ENCODE data around the gene NHERF2.

Gene NHERF2

DNA sequence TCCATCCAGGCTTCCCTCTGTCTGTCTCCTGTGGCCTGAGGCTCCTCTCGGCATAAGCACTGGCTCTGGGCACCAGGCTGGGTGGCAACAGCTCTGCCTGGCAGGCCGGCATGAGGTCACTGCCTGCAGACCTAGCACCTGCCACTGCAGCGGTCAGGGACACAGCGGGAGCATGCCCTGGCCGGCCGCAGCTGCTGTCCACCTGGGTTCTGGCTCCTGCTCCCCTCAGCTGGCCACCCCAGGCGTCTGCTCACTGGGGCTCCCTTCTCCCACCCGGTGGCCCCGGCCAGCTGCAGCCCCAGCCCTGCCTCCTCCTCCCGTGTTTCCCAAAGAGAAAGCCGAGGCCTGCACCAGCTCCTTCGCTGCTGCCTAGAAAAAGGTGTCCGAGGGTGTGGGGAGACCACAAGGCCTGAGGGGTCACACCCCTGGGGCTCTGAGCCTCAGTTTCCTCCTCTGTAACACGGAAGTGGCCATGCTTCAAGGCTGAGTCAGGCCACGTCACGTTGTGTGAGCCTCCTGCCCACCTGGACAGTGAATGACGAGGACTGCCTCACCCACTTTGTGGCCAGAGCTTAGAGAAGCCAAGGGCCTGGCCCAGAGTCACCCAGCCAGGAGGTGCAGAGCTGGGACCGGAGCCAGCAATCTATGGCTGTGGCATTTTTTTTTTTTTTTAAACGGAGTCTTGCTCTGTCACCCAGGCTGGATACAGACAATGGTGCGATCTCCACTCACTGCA is 14.3 kb downstream of the NHERF2 start:
- no peak for DNase-seq (ENCODE audit: low read depth)

DNA sequence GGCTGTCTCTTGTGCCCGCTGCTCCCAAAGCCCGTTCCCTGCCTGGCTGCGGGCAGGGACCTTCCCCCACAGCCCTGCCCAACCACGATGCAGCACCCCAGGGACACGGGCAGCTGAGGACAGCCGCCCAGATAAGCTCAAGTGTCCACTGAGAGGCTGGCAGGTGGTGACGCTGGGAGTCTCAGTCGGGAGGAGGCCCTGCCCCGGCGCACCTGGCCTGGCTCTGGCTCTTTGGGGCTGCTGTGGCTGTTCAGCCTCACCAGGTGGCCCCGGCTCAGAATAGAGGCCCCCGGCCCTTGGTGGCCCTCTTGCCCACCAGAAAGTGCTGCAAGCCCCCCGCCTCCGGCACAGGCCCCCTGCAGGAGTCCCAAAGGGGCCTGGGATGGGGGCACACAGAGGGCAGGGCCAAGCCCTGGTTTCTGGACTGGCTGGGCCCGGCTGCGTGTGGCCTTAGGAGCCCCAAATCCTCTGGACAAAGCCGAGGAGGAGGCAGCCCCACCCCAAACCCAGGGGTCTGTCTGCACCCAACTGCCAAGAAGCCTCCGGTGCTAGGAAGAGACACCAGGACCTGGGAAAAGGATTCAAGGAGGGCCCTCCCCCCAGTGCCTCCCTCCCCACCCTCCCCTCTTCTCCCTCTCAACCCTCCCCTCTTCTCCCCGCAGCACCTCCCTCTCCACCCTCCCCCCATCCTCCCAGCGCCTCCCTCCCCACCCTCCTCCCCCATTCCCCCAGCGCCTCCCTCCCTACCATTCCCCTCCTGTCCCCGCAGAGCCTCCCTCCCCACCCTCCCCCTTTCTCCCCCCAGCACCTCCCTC is 15.7 kb downstream of the NHERF2 start:
- DNase-seq (ENCODE audit: low read depth): no peak

DNA sequence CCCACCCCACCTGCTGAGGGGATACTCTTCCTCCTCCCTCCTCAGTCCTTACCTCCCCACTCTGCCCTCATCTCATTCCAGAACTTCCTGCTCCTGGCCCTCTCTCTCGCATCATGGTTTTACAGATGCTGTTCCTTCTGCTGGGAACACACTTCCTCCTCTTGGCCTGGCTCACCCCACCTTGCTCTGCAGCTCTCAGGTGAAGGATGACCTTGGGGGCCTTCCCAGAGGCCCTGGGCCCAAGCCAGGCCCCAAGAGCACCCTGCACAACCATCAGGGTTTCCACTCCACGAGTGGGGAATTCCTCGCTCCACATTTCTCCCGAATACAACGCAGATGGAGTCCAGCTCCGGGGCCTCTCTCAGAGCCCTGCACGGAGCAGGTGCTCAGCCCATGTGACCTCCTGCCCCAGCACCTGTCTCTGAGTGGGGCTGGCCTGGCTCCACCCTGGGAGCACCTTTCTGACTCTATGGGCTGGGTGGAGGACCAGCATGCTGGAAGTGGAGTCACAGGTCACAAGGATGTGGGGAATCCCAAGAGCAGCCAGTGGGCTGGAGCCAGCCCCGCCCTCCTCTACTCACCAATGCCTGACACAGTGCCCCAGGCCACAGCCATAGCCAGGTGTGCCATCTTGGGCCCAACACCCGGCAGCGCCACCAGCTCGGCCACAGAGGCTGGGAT is 16.4 kb downstream of the NHERF2 start:
- no peak for DNase-seq (ENCODE audit: low read depth)

DNA sequence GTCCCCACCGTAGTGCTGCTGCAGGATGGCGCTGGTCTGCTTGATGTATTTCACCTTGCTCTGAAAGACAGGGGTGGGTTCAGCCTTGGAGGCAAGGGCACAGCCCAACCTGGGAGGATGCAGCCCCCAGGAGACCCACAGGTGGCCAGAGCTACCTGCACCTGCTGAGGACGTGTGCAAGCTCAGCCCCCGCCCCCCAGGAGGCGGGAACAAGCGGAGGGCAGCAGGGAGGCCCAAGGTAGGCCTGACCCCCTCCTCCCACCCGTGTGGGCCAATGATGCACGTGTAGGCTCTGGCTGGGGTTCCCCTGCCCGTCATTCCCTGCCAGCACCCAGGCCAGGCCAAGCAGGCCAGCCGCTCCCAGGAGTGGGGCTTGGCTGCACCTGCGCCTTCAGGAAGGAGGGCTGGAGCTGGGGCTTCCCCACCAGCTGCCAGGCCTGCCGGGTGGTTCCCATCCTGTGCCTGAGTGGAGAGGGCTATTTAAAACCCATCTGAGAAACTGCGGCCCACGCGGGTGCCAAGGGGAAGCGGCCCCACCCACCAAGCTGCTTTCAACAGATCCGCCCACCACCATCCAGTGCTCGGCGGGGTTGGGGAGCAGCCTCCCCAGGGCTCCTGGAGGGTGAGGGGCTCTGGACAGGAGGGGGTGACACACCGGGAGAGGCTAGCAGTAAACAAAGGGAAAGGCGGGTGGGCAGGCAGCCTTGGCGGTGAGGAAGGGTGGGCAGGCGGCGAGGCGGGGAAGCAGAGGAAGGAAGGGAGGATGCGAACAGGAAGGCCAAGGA is 17.2 kb downstream of the NHERF2 start:
- no peak for DNase-seq (ENCODE audit: low read depth)

DNA sequence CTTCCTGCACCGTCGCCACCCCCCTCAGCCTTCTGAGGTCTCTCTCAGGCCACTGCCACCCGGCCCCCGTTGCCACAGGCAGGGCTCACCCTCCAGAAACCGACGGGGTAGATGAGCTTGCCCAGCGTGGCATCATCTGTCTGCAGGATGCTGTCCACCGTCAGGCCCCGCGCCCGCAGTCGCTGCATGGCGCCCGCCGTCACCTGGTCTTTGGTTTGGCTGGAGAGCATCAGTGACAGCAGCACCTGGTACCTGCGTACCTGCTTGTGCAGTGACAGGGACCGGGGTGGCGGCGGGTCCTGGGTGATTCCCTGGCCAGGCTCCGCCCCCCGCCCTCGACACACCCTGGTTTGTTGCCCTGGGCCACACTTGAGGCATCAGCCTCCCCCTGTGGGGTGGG is 17.8 kb downstream of the NHERF2 start:
- DNase-seq (ENCODE audit: low read depth): no peak

DNA sequence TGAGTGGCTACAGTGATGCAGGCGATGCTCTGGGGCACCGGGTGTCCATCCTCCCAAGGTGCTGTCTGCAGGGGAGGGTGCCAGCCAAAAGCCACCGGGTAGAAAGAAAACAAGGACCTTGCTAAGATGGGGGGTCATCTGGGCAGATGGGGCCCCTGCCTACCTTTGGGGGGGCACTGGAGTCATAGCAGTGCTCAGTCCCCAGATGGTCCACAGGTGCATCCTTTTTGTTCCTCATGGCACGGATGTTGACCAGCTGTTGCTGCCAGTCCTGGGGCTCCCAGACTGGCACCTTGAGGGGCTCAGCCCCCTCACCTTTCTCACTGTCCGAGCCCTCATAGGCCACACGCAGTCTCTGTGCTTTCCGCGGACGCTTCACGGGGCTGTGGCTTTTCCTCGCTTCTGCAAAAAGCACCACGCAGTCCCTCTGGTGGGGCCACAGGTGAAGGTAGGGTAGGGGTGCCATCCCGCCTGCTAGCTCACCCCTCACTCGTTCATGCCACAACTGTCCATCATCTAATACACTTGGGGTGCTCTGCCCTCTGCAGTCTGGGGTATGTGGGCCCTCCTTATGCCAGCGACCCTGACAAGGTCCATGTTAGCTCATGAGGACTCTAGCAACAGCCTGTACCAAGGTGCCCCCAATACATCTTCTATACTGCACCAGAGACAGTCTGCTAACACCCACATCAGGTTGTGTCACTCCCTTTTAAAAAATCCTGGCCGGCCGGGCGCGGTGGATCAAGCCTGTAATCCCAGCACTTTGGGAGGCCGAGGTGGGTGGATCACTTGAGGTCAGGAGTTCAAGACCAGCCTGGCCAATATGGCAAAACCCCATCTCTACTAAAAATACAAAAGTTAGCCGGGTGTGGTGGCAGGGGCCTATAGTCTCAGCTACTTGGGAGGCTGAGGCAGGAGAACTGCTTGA is 19.5 kb downstream of the NHERF2 start:
- DNase-seq (ENCODE audit: low read depth): no peak

DNA sequence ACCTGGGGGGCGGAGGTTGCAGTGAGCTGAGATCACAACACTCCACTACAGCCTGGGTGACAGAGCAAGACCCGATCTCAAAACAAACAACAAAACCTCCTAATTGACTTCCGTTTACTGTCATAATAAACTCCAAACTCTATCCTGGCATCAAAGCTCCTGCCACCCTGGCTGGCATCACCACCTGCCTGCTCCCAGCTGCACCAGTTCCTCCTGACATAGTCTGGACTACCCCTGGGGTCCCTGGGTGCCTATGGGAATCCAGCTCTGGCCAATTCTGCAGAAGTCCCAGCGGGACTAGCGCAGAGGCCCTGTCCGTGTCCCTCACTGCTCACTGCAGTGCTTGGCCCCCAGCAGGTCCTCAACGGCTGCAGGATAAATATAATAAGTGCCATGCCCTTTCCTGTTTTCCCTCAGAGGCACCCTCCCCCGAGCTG is 20.2 kb downstream of the NHERF2 start:
- DNase-seq (ENCODE audit: low read depth): no peak

DNA sequence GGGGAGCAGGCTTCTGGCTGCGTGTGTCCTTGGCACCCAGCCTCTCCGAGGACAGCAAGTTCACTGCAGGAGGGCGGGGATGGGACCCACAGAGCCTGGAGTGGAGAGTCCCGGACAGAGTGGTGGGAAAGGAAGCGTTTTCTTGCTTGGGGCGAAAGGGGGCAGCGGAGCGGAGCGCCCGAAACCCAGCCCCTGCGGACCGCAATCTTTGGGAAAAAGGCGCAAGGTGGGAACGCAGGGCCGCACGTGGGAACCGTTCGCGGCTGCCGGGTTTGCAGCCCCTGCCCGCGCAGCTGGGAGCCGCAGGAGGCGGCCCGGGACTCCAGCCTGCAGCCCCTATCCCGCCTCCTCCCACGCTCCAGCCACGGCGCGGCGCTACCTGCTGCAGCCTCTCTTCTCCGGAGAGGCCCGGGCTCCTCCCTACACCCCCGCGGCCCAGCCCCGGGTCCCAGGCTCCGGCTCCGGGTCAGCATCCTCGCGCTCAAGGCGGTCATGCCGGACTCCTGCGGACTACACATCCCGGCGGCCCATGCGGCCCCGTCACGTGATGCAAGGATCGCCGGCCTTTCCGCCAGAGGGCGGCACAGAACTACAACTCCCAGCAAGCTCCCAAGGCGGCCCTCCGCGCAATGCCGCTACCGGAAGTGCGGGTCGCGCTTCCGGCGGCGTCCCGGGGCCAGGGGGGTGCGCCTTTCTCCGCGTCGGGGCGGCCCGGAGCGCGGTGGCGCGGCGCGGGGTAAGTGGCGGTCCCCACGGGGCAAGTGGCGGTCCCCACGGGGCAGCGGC is 20.8 kb downstream of the NHERF2 start, which contains the start of the genes NTHL1 and TSC2:
NTHL1 (minus strand) TSS at position 505 of the 786 bp plus-strand sequence; CDS start at position 494, 11 bp downstream.
TSC2 (plus strand) TSS at position 656 of the 786 bp plus-strand sequence. CDS start 631 bp downstream, outside the sequence.
- peak; percentile 87 for DNase-seq (ENCODE audit: low read depth)

DNA sequence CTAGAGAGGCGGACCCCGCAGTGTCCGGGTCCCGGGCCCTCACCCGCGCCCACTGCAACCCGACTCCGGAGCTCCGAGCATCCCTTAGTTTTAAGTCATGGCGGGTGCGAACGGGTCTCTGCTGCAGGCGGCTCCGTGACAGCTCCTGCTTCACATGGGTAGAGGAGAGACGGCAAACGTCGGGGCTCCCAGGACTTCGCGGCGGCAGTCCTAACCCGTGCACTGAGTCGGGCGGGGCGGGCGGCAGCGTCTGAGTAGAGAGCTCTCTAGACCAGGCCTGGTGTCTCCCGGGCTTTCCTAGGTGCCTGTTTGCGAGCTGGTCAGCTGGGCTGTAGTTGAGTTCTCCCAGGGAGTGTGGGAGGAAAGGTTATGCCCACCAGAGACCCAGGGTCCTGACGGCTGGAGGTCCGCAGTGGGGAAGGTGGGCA is 21.4 kb downstream of the NHERF2 start:
- no peak for DNase-seq (ENCODE audit: low read depth)

DNA sequence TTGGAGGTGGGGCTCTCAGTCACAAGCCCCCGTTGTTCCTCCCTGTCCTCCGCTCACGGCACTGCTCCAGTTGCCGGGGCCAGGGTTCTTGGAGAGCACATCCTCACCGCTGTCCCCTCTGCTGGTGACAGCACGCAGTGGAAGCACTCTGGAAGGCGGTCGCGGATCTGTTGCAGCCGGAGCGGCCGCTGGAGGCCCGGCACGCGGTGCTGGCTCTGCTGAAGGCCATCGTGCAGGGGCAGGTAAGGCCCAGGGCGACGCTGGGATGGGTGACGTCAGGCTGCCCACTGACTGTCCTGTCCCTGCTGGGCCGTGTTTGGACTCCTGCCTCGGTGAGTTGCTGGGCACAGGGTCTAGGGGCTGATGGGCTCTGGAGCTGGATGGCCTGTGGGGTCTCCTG is 26.5 kb downstream of the NHERF2 start:
- DNase-seq (ENCODE audit: low read depth): no peak

DNA sequence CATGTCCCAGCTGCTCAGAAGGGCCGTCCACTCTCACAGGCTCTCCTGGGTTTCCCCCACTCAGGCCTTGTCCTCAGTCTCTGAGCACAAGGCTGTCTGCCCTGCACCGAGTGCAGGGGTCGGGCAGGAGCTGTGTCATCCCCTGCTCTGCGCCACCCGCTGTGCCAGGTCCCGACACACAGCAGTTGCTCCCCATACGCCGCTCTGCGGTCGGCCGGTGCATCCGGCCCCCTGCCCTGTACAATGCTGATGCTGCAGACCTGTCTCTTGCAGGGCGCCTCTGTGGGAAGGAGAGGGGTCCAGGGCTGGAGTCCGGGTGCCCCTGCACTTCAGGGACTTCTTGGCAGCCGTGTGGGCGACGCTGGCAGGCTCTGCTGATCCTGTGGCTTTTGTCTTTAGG is 27.2 kb downstream of the NHERF2 start:
- no peak for DNase-seq (ENCODE audit: low read depth)

DNA sequence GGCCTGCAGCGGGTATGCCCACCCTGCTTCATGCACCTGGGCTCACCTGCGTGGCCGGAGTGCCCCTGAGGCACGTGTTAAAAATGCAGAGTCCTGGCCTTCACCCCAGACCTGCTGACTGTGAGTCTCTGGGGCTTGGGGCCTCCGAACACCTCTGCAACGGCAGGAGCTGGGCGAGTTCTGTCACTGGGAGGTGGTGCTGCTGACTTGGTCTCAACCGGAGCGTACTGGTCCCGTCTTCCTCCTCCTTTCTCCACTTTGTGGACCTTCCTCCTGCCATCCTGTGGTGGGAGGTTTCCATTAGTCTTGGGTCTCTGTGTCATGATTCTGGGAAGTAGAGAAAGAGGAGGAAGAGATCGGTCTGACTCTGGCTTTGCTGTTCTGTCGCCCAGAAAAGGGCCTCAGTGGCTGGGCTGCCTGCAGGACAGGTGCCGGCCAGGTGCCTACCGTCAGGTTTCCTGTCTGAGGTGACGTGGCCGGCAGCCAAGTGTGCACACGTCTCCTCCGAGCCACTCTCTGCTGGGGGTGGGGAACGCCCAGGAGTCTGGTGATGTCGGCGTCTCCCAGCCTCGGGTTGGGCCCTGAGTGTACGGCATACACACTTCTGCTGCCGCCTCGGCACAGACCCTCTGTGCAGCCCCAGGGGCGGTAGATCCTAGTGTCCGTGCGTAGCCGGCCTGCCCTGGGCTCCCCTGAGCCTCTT is 28.0 kb downstream of the NHERF2 start:
- no peak for DNase-seq (ENCODE audit: low read depth)

DNA sequence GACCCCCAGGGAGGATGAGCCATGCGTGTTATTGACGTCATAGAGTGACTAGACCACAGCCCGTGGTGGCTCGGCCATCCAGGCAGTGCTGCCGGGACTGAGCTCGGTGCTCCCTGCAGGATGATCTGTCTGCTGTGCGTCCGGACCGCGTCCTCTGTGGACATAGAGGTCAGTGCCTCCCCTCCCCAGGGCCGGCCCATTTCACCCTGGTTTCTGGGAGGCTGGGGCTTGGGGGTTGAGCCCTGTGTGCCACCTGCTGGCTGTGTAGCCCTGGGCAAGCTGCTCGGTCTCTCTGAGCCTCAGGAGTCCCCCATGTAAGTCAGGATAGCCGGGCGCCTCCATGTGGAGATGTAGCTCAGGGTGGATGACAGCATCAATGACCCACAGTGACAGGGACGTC is 29.4 kb downstream of the NHERF2 start:
- no peak for DNase-seq (ENCODE audit: low read depth)

DNA sequence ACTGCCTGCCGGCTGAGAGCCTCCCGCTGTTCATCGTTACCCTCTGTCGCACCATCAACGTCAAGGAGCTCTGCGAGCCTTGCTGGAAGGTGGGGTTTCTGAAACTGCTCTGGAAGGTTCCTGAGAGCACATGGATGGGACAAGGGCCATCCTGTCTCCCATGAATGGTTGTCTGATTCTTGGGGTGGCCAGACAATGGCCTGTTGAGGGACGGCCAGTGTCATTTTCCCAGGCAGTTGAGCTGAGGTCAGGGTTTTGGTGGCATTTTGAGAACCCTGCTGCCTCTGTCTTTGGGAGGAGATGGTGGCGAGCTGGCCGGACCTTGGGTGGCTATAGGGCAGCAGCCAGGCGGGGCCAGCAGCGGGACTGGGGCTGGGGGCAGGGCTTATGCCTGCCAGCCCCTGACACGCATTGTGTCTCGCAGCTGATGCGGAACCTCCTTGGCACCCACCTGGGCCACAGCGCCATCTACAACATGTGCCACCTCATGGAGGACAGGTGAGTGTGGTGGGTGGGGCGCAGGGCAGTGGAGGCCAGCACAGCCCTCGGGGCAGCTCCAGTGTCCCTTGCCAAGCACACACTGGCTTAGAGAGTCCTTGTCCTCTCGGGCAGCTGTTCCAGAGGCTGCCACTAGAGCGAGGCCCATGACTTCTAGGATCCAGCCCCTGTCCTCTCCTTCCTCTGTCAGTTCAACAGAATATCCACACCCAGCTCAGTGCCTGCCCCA is 30.1 kb downstream of the NHERF2 start:
- DNase-seq (ENCODE audit: low read depth): no peak

DNA sequence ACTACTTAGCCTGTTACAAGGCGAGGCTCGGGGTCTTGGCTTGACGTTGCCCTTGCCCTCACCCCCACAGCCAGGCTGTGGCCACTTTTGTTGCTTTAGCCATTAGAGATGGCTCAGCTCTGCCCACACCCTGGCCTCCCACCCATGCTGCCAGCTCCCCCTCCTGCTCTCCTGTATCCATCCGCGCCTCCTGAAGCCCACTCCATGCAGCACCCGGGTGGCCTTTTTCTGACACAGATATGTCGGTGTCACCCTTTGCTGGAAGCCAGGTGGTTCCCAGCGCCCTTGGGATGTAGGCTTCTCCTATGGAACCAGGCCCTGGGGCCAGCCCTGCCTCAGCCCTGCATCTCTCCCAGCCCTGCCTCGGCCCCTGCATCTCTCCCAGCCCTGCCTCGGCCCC is 30.7 kb downstream of the NHERF2 start:
- DNase-seq (ENCODE audit: low read depth): no peak

DNA sequence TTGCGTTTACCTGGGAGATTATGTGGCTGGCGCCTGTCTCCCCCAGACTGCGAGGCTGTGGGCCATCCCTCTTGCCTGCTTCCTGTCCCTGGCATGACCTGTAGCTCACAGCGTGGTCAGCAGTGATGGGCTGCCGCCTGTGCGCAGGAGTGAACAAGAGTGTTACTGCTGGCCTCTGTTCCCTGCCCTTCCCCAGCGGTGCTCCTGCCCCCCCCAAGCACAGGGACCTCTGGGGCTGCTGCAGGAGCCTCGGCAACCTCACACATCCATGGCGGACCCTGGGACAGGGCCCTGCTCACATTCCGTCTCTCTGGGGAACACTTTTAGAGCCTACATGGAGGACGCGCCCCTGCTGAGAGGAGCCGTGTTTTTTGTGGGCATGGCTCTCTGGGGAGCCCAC is 31.7 kb downstream of the NHERF2 start:
- DNase-seq (ENCODE audit: low read depth): no peak

DNA sequence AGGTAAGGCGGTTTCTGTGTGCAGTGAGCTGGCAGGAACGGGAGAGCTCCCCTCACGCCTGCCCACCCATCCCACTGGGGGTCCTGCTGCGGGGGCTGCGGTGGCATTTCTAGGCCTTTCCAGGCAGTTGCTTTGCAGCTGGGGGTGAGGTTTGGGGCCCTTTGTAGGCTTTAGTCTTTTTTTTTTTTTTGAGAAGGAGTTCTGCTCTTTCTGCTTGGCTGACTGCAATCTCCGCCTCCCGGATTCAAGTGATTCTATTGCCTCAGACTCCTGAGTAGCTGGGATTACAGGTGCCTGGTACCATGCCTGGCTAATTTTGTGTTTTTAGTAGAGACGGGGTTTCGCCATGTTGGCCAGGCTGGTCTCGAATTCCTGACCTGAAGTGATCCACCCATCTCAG is 32.2 kb downstream of the NHERF2 start:
- no peak for DNase-seq (ENCODE audit: low read depth)

DNA sequence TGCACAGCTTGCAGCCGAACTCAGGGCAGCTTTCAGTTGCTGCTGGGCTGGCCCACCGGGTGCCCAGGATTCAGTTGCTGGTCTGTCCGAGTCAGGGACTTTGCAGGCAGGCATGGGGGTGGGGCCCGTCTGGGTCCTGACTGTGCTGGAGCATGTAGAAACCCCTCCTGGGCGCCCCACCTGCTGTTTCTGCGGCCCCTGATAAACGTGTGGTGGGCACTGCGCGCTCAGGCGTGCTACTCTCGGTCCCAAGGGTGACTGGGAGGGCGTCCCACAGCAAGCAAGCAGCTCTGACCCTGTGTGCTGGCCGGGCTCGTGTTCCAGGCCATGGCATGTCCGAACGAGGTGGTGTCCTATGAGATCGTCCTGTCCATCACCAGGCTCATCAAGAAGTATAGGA is 33.6 kb downstream of the NHERF2 start:
- DNase-seq (ENCODE audit: low read depth): no peak

DNA sequence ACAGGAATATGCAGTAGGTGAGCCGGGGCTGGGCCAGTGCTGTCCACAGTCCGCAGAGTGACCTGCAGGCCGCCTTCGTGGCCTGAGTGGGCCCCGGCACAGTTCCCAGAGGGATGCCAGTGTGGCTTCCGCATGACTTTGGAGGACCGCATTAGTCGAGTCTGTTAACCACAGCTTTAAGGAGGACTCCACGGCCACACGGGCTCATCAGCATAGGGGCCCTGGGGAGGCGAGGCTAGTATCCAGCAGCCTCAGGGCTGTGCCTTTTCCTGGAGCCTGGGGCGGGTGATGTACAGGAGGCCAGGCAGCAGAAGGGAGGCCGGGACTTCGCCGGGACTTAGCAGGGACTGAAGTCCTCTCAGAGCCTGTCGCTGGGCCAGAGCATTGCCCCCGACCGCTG is 34.3 kb downstream of the NHERF2 start:
- no peak for DNase-seq (ENCODE audit: low read depth)

All from activated T-cell treated with anti-CD3 and anti-CD28 coated beads for 1 hour (primary cell).